DOHH2 (cell line): ENCODE measurements around the gene SHD.

ENCODE experiments used
- H3F3A ChIP-seq: fragments of 200-600 bp; sonication (generic), shearing (Covaris generic); 2 replicates; pipeline ENCODE4 v1.6.0; 2016; ENCODE audit warnings: antibody characterized with exemption, mild to moderate bottlenecking; ENCODE audit not compliant: control insufficient read depth, insufficient read depth
- H3K27ac ChIP-seq: fragments of 200-600 bp; sonication (generic); 2 replicates; pipeline ENCODE4 v1.5.1; 2014; ENCODE audit warnings: low read depth, mild to moderate bottlenecking, low read length, moderate library complexity
- H3K27me3 ChIP-seq: fragments of 200-600 bp; sonication (generic); 2 replicates; pipeline ENCODE4 v1.6.1; 2014; ENCODE audit warnings: mild to moderate bottlenecking, low read length, mixed read lengths; ENCODE audit not compliant: control insufficient read depth
- H3K36me3 ChIP-seq: fragments of 200-600 bp; sonication (generic); 2 replicates; pipeline ENCODE4 v1.6.1; 2014; ENCODE audit warnings: mild to moderate bottlenecking, low read length, moderate library complexity, mixed read lengths; ENCODE audit not compliant: control insufficient read depth
- H3K4me1 ChIP-seq: fragments of 200-600 bp; sonication (generic); 2 replicates; pipeline ENCODE4 v1.6.1; 2014; ENCODE audit warnings: mild to moderate bottlenecking, low read length, mixed read lengths; ENCODE audit not compliant: control insufficient read depth
- H3K4me2 ChIP-seq: fragments of 200-600 bp; sonication (generic); 2 replicates; pipeline ENCODE4 v1.6.0; 2014; ENCODE audit warnings: mild to moderate bottlenecking, low read length, moderate library complexity
- H3K4me3 ChIP-seq: fragments of 200-600 bp; sonication (generic); 2 replicates; pipeline ENCODE4 v1.5.1; 2014; ENCODE audit warnings: mild to moderate bottlenecking, low read length, mixed read lengths
- H3K79me2 ChIP-seq: fragments of 200-600 bp; sonication (generic); 2 replicates; pipeline ENCODE4 v1.6.1; 2014; ENCODE audit warnings: mild to moderate bottlenecking, low read length, mixed read lengths; ENCODE audit not compliant: control insufficient read depth
- H3K9me2 ChIP-seq: fragments of 200-600 bp; sonication (generic); replicated peaks from 2 replicates; pipeline ENCODE4 v1.6.1; 2014; ENCODE audit warnings: mild to moderate bottlenecking, low read length, mixed read lengths; ENCODE audit not compliant: control insufficient read depth
- H3K9me3 ChIP-seq: fragments of 200-600 bp; sonication (generic); 2 replicates; pipeline ENCODE4 v1.6.1; 2014; ENCODE audit warnings: antibody characterized with exemption, low read length, mixed read lengths; ENCODE audit not compliant: control insufficient read depth, insufficient read depth
- H4K20me1 ChIP-seq: fragments of 200-600 bp; sonication (generic); 2 replicates; pipeline ENCODE4 v1.6.0; 2014; ENCODE audit warnings: low read depth, mild to moderate bottlenecking, antibody characterized with exemption, low read length, moderate library complexity; ENCODE audit not compliant: control insufficient read depth, insufficient read depth
- EZH2phosphoT487 ChIP-seq: fragments of 200-600 bp; sonication (generic); IDR thresholded peaks from 2 replicates; pipeline ENCODE4 v1.6.1; 2017; ENCODE audit warnings: borderline replicate concordance, mild to moderate bottlenecking, antibody characterized with exemption, low read length, moderate library complexity, mixed read lengths
- TF ChIP-seq, protein P1 (sequence below): fragments of 200-600 bp; sonication (generic); IDR thresholded peaks from one replicate; pipeline ENCODE4 v1.5.1; 2014; ENCODE audit warnings: antibody characterized with exemption, mild to moderate bottlenecking, low read depth, low read length; ENCODE audit not compliant: poor library complexity, severe bottlenecking

The SHD gene

DNA sequence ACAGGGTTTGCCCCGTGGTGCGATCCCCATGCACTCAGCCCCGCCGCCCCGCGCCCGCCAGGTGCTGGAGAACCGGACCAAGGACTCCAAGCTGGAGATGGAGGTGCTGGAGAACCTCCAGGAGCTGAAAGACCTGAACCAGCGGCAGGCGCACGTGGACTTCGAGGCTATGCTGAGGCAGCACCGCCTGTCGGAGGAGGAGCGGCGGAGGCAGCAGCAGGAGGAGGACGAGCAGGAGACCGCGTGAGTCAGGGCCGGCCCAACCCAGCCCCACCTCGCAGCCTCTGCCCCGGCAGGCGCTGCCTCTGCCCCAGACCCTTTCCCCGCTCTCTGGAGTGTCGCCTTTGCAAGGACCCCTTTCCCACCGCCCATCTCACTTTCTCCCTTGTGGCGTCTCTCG is 20.9 kb upstream of the SHD start:
- Histone ChIP-seq H3F3A (no peaks in the 10 kb centered on the region), H3K4me2 (no peak overlapping the region), H3K4me3 (no peak overlapping the region), H3K9me2 (no peaks in the 10 kb centered on the region), H3K36me3 (peaks cover 62% of the 10 kb centered on the region), H3K4me1 (no peaks in the 10 kb centered on the region), H3K79me2 (no peaks in the 10 kb centered on the region), H3K27me3 (no peaks in the 10 kb centered on the region), H3K27ac (no peak overlapping the region), H3K9me3 (no peaks in the 10 kb centered on the region), H4K20me1 (no peaks in the 10 kb centered on the region)
- TF ChIP-seq EZH2phosphoT487, result no peak
- TF ChIP-seq, protein P1, sequence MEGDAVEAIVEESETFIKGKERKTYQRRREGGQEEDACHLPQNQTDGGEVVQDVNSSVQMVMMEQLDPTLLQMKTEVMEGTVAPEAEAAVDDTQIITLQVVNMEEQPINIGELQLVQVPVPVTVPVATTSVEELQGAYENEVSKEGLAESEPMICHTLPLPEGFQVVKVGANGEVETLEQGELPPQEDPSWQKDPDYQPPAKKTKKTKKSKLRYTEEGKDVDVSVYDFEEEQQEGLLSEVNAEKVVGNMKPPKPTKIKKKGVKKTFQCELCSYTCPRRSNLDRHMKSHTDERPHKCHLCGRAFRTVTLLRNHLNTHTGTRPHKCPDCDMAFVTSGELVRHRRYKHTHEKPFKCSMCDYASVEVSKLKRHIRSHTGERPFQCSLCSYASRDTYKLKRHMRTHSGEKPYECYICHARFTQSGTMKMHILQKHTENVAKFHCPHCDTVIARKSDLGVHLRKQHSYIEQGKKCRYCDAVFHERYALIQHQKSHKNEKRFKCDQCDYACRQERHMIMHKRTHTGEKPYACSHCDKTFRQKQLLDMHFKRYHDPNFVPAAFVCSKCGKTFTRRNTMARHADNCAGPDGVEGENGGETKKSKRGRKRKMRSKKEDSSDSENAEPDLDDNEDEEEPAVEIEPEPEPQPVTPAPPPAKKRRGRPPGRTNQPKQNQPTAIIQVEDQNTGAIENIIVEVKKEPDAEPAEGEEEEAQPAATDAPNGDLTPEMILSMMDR, result no peak

DNA sequence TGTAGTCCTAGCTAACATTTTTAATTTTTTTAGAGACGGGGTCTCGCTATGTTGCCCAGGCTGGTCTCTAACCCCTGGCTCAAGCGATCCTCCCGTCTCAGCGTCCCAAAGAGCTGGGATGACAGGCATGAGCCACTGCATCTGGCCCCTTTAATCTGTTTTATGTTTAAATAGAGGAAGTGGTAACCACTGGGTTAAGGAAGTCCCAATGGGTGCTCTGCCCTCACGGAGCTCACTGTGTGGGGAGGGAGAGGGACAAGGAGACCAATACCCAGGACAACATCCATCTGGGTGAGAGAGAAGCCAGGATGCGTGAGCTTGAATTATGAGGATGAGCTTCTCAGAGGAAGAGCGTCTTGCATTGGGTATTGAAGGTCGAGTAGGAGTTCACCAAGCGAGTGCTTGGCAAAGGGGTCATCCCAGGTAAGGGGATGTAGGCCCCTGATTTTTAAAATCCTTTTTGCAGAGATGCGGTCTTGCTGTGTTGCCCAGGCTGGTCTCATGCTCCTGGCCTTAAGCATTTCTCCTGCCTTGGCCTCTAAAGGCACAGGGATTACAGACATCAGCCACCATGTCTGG is 18.4 kb upstream of the SHD start:
- Histone ChIP-seq H3K27me3 (no peaks in the 10 kb centered on the region), H3K4me1 (no peaks in the 10 kb centered on the region), H3K4me3 (no peak overlapping the region), H4K20me1 (no peaks in the 10 kb centered on the region), H3F3A (no peaks in the 10 kb centered on the region; the same call in 1 of the 2 replicates), H3K36me3 (peaks cover 49% of the 10 kb centered on the region), H3K4me2 (no peak overlapping the region), H3K9me3 (no peaks in the 10 kb centered on the region), H3K79me2 (no peaks in the 10 kb centered on the region), H3K9me2 (no peaks in the 10 kb centered on the region), H3K27ac (no peak overlapping the region)
- no peak for TF ChIP-seq EZH2phosphoT487
- TF ChIP-seq, protein P1, result no peak

DNA sequence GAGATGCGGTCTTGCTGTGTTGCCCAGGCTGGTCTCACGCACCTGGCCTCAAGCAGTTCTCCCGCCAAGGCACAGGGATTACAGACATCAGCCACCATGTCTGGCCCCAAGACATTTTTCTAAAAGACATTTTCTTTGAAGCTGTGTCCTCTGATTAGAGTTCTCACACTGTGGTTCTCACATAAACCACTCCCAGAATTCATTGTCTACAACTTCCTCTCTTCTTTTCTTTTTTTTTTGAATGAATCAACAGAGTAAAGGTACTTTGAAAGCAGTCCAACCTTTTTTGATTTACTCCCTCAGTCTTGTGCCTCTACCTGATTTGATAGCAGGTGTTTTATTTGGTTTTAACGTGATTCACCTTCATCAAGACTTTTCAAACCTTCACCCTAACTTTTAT is 14.3 kb upstream of the SHD start:
- Histone ChIP-seq H3F3A (no peaks in the 10 kb centered on the region; the same call in 1 of the 2 replicates), H3K4me1 (no peaks in the 10 kb centered on the region), H3K4me2 (no peak overlapping the region), H3K4me3 (no peak overlapping the region), H4K20me1 (no peaks in the 10 kb centered on the region), H3K36me3 (peaks cover 49% of the 10 kb centered on the region), H3K79me2 (no peaks in the 10 kb centered on the region), H3K27me3 (no peaks in the 10 kb centered on the region), H3K27ac (no peak overlapping the region), H3K9me2 (no peaks in the 10 kb centered on the region), H3K9me3 (no peaks in the 10 kb centered on the region)
- TF ChIP-seq, protein P1, result no peak
- no peak for TF ChIP-seq EZH2phosphoT487
